NCI-H2081 treated with DMSO at 0.1 percent for 48 hours (cell line): ENCODE data around the gene F8.
"Not testable (repeated sequence)": the region's sequence is repeated elsewhere in the genome, so short reads cannot be mapped to it uniquely, and the experiment has no call there.

Source experiments
- DNase-seq: peaks from one replicate; lab custom pipeline; 2025; lab: John Stamatoyannopoulos, UW

Gene F8

DNA sequence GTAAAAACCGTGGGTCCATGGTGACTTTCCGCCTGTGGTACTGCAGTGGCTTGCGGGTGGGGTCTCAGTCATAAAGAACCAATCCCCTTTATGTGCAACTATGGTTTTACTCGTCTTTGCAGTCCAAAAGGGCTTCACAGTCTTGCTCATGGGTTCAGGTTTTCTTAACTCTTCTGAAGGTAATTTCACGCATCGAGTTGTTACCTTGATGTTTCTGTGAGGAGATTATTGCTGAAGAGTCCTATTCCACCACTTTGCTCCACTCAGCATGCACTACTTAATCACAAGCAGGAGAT, 41.5 kb downstream of the F8 start:
- no peak for DNase-seq

- DNase-seq, result no peak
Observed at GRCh38 chrX:154980330-154981115, 42.0 kb downstream of the F8 start.

GRCh38 chrX:154979629-154980028, 42.9 kb downstream of the F8 start:
- DNase-seq, result no peak

- no peak for DNase-seq
Observed at GRCh38 chrX:154968353-154968752, 54.2 kb downstream of the F8 start.

DNA sequence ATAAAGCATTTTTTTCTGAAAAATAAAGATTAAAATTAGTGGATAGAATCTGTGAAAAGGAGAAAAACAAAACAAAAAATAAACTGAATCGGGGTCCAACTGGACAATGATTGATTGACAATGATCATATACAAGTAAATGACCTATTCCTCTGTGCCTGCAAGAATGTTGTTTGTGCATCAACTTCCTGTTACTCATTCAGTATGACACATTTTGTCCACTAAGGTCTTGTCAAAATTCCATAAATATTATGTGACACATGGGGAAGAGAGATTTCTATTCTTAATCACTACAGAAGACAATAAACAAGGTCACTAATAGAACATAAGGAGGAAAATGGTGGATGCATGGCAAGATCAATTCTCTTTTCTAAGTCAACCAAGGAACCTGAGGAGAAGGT, 54.9 kb downstream of the F8 start:
- DNase-seq, result no peak

GRCh38 chrX:154961947-154962346, 60.6 kb downstream of the F8 start:
- no peak for DNase-seq

GRCh38 chrX:154955799-154956198, 66.7 kb downstream of the F8 start:
- DNase-seq, result not testable (repeated sequence)

DNA sequence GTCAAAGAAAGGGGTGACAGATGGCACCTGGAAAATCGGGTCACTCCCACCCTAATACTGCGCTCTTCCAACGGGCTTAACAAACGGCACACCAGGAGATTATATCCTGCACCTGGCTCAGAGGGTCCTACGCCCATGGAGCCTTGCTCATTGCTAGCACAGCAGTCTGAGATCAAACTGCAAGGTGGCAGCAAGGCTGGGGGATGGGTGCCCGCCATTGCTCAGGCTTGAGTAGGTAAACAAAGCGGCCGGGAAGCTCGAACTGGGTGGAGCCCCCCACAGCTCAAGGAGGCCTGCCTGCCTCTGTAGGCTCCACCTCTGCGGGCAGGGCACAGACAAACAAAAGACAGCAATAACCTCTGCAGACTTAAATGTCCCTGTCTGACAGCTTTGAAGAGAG, 83.3 kb downstream of the F8 start:
- not testable (repeated sequence) for DNase-seq

- DNase-seq, result not testable (repeated sequence)
Observed at GRCh38 chrX:154924771-154925170, 97.8 kb downstream of the F8 start.

DNA sequence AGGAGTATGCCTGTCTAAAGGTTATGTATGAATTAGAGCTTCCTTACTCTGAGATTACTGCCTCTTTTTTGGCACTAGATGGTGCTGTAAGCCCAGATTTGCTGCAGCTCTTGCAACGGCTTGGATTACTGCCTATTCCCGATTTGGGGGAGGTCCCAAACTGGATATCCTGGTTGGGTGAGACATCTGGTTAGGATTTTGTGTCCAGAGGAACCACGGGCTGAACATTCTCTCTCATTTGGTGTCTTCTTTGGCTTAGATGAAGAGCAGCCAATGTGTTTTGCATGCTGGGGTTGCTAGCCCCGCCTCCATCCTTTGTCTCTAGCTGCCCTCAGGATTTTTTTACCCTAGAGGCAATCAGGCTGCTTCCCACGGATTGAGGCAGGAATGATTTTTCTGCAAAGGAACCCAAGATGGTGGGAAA, 104.5 kb downstream of the F8 start:
- DNase-seq, result peak; percentile 23

GRCh38 chrX:154914052-154914451, 108.5 kb downstream of the F8 start:
- no peak for DNase-seq

DNA sequence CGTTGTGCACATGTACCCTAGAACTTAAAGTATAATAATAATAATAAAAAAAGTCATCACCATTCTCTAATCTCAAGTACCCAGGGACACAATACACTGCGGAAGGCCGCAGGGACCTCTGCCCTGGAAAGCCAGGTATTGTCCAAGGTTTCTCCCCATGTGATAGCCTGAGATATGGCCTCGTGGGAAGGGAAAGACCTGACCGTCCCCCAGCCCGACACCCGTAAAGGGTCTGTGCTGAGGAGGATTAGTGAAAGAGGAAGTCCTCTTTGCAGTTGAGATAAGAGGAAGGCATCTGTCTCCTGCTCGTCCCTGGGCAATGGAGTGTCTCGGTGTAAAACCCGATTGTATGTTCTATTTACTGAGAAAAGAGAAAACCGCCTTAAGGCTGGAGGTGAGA, 112.0 kb downstream of the F8 start:
- not testable (repeated sequence) for DNase-seq

DNA sequence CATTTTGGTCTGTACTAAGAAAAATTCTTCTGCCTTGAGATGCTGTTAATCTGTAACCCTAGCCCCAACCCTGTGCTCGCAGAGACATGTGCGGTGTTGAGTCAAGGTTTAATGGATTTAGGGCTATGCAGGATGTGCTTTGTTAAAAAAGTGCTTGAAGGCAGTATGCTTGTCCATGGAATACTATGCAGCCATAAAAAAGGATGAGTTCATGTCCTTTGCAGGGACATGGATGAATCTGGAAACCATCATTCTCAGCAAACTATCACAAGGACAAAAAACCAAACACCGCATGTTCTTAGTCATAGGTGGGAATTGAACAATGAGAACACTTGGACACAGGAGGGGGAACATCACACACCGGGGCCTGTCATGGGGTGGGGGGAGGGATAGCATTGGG, 112.5 kb downstream of the F8 start:
- not testable (repeated sequence) for DNase-seq

GRCh38 chrX:154908821-154909220, 113.7 kb downstream of the F8 start:
- DNase-seq, result no peak

DNA sequence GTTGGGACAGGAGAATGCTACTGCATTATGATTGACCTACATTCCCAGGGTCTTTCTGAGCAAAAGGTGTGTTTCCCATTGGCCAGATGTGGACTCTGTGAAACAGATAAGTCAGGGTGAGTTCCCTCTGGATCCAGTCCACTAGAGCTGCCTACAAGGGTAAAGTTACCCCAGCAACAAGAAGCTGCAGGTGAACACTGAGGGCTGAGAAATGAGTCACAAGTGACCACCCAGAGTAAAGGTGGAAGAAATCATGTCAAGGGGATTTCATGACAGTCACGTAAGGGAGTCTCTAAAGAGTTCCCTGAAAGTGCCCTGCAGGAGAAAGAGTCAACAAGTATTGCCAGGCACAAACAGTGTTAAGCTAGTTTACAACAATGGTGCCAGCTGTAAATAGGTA, 120.1 kb downstream of the F8 start:
- DNase-seq, result no peak

- DNase-seq, result no peak
Observed at GRCh38 chrX:154900323-154900722, 122.2 kb downstream of the F8 start.

DNA sequence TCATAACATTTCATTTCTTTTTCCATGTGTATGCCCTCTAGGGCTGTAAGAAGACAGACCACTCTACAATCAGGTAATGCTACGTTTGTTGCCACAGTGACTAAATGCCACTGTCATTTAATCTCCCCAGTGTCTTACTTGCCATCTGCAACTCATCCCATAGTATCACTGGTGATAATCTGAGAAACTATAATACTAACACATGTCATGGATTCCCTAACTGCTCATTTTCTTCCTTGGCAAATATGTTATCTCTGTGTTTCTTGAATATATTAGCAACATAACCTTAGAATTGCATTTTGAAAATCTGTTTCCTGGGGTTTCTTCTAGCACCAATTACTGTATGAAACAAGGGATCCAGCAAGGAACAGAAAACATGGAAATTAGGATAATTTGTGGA, 130.2 kb downstream of the F8 start:
- no peak for DNase-seq

GRCh38 chrX:154890990-154891639, 131.4 kb downstream of the F8 start:
- DNase-seq, result no peak

DNA sequence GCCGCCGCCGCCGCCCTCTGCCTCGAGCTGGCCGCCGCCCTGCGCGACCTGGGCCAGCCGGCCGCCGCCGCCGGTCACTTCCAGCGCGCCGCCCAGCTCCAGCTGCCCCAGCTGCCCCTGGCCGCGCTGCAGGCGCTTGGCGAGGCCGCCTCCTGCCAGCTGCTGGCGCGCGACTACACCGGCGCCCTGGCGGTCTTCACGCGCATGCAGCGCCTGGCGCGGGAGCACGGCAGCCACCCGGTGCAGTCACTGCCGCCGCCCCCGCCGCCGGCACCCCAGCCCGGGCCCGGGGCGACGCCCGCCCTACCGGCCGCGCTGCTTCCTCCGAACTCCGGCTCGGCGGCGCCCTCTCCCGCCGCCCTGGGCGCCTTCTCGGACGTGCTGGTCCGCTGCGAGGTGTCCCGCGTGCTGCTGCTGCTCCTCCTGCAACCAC, 135.7 kb downstream of the F8 start:
- not testable (repeated sequence) for DNase-seq

GRCh38 chrX:154886069-154886788, 136.3 kb downstream of the F8 start, which contains the start of gene F8A1:
F8A1 (plus strand) TSS chrX:154886355; CDS start chrX:154886375, 20 bp downstream.
- DNase-seq, result not testable (repeated sequence)

DNA sequence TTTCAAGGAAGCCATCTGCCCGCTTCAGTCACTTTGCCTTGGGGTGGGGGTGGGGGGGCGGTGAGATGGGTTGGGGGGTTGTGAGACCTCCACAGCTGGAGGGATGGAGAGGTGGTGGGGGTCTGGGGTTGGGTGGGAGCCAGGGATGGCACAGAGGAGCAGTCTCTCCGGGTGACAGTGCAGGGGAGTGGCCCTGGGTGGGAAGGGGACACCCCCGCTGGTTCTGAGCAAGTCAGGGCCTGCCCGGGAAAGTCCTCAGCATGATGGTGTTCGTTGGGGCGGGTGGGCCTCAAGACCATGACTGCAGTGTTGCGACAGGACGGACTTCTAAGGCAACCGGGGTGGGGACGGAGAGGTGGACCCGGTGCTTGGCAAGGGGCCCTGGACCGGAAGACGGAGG, 137.0 kb downstream of the F8 start:
- not testable (repeated sequence) for DNase-seq

- not testable (repeated sequence) for DNase-seq
Observed at GRCh38 chrX:154885057-154885456, 137.5 kb downstream of the F8 start.

GRCh38 chrX:154884069-154884468, 138.5 kb downstream of the F8 start:
- not testable (repeated sequence) for DNase-seq
